Stimulated activated CD8-positive, alpha-beta memory T cell treated with anti-CD3 and anti-CD28 coated beads, Interleukin-15, amount 100 ng/mL, for 48 hours (primary cell): Measurements from ENCODE around the gene TPGS1.

Source experiments
- DNase-seq, 2 donors: peaks; one replicate each; pipeline ENCODE4 v3.0.0-alpha.2; 2020; ENCODE audit warnings: low read depth in 2 of 2

TPGS1 gene

DNA sequence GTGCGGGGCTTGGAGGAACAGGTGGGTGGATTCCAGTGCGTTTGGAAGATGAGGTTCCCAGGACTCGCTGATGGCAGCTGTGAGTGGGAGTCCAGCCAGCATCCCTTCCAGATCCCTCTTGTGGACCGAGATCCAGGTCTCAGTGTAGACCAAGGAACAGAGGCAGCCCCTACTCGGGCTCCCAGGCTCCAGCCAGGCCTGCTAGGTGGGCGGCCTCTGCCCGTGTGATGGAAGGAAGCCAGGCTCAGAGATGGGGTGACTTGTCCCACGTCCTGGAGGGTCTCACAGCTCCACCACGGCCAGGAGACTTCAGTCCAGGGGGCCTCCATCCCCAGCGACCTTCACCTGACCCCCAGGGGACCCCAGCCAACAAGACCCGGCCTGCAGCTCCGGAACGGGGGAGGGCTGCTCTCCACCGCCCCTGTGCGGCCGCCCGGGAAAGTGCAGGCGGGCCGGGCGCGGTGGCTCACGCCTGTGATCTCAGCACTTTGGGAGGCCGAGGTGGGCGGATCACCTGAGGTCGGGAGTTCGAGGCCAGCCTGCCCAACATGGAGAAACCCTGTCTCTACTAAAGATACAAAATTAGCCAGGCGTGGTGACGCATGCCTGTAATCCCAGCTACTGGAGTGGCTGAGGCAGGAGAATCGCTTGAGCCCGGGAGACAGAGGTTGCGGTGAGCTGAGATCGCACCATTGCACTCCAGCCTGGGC lies 11.7 kb upstream of the TPGS1 start:
- DNase-seq = peak; percentile 36 to 50

DNA sequence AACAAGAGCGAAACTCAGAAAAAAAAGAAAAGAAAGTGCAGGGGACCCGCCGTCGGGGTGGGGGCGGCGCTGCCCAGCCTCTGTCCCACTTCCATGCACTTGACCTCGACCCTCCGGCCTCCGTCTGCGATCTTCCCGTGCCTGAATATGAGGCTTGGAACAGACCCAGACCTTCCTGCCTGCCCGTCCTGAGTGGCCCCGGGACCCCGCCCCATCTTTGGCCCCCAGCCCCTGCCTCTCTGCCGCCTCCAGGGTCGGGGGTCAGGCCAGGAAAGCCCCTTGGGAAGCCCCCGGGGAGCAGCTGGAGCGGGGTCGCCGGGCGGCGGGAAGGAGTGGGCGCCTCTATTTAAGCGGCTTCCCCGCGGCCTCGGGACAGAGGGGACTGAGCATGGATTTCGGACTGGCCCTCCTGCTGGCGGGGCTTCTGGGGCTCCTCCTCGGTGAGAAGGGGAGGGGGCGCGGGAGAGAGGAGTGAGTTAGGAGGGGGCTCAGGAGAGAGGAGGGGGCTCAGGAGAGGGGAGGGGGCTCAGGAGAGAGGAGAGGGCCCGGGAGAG lies 11.1 kb upstream of the TPGS1 start, which contains the start of gene MADCAM1:
Gene MADCAM1, plus strand, starts transcription at position 375 of the 554 bp plus-strand sequence. Its CDS starts 14 bp downstream, at position 389.
- no peak for DNase-seq

DNA sequence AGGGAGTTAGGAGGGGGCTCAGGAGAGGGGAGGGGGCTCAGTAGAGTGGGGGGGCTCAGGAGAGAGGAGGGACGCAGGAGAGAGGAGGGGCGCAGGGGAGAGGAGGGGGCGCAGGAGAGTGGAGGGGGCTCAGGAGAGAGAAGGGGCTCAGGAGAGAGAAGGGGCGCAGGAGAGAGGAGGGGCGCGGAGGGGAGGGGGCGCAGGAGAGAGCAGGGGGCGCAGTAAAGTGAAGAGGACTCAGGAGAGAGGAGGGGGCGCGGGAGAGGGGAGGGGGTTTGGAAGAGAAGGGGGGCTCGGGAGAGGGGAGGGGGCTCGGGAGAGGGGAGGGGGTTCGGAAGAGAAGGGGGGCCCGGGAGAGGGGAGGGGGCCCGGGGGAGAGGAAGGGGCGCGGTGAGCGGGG lies 10.3 kb upstream of the TPGS1 start:
- DNase-seq = no peak

DNA sequence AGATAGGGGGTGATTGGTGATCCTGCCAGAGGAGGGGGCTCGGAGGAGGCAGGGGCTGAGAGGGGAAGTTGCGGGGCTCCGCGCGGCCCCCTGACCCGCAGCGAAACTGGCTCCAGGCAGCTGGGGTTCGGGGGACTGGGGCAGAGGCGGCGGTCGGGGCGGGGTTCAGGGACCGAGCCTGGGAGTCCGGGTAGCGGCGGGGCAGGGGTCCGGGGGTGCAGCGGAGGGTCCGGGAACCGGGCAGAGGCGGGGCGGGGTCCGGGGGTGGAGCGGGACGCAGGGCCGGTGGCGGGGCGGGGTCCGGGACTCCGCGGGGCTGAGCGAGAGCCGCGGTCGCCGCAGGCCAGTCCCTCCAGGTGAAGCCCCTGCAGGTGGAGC lies 9.8 kb upstream of the TPGS1 start:
- no peak for DNase-seq

DNA sequence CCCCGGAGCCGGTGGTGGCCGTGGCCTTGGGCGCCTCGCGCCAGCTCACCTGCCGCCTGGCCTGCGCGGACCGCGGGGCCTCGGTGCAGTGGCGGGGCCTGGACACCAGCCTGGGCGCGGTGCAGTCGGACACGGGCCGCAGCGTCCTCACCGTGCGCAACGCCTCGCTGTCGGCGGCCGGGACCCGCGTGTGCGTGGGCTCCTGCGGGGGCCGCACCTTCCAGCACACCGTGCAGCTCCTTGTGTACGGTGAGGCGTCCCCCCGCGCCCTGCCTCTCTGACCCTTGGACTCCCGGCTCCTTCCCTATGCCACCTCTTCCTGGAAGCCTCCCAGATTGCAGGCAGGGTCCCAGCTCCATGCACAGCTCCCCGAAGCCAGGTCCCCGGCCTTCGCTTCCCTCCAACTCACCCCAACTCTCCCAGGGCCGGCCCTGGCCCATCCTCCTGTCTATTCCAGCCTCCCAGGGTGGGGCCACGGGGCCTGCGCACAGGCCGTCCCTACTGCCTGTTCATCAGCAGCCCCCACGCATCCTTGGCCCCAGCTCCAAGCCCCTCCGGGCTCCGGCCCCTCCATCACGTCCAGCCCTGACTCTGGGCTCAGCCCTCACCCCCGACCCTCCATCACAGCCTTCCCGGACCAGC lies 9.3 kb upstream of the TPGS1 start:
- no peak for DNase-seq

DNA sequence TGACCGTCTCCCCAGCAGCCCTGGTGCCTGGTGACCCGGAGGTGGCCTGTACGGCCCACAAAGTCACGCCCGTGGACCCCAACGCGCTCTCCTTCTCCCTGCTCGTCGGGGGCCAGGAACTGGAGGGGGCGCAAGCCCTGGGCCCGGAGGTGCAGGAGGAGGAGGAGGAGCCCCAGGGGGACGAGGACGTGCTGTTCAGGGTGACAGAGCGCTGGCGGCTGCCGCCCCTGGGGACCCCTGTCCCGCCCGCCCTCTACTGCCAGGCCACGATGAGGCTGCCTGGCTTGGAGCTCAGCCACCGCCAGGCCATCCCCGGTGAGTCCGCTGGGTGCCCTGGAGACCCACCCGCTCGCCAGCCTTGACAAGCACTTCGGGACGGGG lies 8.8 kb upstream of the TPGS1 start:
- no peak for DNase-seq

DNA sequence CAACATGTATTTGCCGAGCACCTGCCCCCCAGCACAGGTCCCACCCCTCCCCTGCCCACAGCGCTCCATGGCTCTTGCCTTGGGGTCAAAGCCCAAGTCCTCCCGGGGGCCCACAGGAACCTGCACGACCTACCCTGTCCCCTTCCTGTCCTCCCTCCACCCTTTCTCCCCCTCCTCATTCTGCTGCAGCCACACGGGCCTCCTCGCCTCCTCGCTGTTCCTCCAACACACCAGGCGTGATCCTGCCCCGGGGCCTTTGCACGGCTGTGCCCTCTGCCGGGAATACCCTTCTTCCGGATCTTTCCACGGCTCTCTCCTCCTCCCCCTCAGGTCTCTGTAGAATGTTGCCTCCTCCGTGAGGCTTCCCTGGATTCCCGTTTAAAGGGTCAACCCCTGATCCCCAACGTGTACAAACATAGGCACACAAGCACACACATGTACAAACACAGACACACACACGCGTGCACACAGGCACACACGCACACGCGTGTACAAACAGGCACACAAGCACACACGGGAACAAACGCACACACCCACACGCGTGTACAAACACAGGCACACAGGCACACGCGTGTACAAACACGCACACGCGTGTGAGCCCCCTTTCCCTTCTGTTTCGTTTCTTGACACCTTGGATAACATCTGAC lies 8.2 kb upstream of the TPGS1 start:
- DNase-seq = no peak

DNA sequence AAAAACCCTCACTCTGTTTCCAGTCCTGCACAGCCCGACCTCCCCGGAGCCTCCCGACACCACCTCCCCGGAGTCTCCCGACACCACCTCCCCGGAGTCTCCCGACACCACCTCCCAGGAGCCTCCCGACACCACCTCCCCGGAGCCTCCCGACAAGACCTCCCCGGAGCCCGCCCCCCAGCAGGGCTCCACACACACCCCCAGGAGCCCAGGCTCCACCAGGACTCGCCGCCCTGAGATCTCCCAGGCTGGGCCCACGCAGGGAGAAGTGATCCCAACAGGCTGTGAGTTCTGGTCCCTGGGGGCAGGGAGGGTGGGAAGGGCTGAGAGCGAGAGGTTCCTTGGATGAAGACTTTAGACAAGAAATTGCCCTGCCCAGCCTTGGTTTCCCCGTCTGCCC lies 5.7 kb upstream of the TPGS1 start:
- no peak for DNase-seq

DNA sequence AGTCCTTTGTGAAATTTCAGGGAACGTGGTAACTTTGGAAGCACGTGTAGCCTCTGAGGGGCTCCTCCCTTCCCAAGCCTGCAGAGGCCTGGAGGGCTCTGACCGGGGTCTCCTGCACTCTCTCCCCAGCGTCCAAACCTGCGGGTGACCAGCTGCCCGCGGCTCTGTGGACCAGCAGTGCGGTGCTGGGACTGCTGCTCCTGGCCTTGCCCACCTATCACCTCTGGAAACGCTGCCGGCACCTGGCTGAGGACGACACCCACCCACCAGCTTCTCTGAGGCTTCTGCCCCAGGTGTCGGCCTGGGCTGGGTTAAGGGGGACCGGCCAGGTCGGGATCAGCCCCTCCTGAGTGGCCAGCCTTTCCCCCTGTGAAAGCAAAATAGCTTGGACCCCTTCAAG lies 2.7 kb upstream of the TPGS1 start:
- DNase-seq = no peak

DNA sequence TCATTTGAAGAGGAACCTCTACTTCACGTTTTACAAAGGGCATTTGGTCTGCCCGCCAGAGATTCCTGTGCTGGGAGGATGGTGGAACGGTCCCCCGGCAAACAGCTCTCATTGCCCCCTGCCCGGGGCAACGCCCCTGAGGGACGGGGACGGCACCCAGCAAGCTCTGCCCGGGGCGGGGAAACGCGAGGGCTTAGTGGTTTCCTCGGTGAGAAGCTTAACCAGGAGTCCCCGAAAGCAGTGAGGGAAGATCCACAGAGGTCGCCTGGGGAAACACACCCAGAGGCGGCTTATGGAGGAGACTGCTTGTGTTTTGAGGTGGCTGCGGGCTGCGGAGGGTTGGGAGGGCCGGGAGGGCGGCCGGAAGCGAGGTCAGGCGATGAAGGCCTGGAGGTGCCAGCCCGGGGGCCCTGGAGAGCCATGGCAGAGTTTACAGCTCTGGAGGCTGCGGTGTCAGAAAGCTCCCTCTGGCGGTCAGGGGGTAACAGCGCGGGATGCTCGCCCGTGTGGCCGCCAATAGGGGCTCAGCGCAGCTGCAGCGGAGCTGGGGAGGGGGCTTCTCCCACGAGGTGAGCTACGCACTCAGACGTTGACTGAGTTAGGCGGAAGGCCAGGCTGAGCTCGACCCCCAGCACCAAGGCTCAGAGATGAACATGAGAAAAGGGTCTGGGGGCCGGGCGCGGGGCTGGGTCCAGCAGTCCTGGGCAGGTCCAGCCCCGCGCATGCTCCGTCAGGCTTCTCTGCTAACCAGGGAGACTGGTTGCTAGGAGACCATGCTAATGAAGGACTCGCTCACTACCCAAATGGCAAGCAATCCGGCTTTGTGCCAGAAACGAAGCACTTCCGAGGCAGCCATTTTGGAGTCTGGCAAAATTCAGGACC lies 652 bp upstream of the TPGS1 start:
- DNase-seq = peak; percentile 88 to 90

DNA sequence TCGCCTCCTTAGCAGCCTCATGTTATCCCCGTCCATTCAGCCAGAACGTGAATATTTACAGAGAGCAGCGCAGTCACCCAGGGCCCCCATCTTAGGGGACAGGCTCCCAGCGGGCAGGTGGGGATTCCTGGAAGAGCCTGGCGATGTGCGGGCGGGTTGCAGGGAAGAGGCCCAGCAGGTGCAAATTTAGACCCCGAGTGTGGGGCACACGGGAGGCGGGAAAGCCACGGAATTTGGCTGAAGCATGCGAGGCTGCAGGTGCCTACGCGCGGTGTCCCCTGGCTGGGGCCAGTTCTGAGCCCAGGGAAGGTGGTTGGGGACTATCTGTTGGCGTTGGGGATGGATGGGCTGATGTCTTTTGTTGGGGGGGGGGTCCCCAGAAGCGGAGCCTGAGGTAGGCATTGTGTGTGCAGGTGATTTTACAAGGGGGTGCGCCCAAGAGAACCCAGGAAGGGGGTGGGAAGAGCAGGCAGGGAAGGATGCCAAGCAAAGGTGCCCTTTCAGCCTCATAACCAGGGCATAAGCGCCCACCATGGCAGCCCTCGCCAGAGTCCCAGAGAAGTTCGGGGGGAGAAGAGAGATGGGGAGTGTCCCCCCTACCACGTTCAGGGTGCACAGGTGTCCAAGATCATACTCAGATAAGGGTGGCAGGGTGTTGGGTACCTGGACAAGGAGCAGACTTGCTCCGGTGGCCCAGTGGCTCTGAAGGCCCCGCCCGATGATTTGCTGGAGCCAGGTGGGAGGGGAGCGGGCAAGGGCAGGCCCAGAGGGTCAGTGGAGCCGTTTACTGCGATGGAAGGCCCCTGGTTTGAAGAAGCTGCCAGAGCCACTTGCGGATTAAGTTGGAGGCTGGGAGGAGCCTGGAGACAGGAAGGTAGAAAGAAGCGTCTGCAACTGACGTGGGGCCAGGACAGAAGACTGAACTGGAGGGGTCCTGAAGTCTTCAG lies 1.2 kb downstream of the TPGS1 start:
- DNase-seq = no peak

DNA sequence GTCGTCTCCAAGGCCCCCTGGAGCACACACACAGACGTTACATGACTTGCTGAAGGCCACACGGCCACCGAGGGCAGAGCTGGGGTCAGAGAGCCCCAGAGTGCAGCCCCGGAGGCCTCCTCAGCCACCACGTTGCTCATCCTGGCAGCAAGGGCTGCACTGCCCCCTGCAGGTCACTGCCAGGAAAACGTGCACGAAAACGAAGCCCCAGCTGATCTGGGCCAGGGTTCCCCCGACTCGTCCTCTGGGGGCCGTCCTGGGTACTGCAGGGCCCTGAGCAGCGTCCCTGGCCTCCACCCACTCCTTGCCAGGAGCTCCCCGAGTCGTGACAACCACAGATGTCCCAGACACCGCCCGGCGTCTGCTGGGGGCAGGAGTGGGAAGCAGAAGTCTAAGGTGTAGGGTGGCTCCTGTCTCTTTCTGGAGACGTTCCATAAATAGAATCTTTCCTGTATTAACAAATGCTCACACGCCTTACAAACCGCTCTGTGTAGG lies 3.4 kb downstream of the TPGS1 start:
- peak; percentile 91 to 93 for DNase-seq

DNA sequence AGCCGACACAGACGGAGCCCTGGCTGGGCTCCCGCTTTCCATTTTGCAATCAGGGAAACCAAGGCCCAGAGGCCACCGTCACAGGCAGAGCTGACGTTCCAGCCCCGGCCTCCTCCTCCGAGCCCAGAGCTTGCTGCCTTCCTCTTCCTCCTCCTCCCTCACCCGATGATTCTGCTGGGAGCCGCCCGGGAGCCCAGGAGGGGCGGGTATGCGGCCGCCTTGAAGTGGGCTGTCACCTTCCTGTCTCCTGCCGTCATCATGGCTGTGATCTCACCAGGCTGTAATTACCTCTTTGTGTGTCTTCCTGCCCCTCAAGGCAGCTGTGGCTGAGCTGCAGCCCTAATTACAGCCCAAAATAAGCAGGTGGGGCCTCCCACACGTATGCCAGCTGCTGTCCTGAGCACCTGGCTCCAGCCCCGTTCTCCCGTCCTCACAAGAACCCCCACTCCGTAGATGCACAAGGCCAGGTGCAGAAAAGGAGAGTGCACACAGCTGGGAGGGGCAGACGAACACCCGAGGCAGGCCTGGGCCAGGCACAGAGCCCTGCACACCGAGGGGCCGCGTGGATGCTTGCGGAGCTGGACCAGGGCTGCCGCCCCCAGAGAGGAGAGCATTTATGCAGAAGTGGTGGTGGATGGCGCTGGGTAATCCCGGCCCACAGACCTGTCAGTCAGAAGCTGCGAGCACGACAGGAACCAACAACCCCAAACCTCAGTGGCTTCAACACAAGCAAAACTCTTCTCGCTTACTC lies 4.0 kb downstream of the TPGS1 start:
- DNase-seq = peak; percentile 69 to 75

DNA sequence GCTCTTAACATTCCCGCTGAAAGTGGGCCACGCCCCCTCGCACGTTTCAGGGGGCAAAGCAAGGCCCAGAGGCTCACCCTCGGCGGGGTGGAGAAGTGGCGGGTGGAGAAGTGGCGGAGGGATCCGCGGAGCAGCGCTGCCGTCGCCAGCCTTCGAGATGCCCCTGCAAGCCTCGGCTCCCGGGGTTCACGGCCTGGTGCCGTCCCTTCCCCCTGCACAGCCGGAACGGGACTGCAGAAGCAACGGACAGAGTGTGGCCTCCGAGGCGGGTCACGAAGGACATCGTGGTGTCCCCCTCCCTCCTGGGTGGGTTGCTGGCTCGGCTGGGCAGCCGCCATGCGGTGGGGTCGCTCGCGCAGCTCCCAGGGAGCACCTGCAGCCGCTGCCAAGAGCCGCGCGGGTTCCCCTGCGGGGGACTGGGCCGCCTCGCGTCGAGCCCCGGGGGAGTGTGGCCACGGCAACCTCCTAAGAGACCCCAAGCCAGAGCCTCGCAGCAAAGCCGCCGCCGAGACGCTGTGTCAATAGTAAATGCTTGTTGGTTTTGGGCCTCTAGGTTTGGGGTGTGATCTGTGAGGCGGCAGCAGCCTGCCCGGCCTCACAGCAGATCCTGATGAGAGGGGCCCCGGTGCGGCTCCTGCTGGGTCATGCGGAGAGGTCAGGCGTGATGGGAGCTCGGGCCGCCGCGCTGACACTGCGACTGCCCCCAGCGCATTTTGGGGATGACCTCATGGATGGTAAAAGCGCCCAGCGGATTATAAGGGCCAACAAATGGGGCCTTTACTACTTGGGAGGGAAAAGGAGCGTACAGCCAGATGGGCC lies 5.5 kb downstream of the TPGS1 start:
- no peak for DNase-seq

DNA sequence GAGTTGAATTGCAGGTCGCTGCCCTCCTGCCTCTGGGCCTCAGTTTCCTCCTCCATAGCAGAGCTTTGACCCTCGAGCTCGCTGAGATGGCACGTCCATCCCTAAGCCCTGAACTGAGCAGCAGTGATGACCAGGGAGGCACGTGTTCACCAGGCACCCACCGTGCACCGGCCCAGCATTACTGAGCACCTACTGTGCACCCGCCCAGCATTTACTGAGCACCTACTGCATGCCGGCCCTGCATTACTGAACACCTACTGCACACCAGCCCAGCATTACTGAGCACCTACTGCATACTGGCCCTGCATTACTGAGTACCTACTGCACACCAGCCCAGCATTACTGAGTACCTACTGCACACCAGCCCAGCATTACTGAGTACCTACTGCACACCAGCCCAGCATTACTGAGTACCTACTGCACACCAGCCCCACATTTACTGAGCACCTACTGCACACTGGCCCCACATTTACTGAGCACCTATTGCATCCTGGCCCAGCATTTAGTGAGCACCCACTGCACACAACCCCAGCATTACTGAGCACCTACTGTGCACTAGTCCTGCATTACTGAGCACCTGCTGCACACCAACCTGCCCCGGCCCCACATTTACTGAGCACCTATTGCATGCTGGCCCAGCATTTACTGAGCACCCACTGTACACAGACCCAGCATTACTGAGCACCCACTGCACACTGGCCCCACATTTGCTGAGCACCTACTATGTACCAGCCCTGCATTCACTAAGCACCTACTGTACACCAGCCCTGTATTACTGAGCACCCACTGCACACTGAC lies 6.3 kb downstream of the TPGS1 start:
- no peak for DNase-seq

DNA sequence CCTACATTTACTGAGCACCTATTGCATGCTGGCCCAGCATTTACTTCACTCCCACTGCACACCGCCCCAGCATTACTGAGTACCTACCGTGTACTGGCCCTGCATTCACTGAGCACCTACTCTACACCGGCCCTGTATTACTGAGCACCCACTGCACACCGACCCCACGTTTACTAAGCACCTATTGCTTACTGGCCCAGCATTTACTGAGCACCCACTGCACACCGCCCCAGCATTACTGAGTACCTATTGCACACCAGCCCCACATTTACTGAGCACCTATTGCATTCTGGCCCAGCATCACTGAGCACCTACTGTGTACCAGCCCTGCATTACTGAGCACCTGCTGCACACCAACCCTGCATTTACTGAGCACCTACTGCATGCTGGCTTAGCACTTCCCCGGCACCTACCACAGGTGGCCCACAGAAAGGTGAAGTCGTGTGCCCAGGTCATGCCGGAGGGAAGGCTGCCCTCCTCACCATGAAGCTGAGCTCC lies 6.9 kb downstream of the TPGS1 start:
- DNase-seq = no peak

DNA sequence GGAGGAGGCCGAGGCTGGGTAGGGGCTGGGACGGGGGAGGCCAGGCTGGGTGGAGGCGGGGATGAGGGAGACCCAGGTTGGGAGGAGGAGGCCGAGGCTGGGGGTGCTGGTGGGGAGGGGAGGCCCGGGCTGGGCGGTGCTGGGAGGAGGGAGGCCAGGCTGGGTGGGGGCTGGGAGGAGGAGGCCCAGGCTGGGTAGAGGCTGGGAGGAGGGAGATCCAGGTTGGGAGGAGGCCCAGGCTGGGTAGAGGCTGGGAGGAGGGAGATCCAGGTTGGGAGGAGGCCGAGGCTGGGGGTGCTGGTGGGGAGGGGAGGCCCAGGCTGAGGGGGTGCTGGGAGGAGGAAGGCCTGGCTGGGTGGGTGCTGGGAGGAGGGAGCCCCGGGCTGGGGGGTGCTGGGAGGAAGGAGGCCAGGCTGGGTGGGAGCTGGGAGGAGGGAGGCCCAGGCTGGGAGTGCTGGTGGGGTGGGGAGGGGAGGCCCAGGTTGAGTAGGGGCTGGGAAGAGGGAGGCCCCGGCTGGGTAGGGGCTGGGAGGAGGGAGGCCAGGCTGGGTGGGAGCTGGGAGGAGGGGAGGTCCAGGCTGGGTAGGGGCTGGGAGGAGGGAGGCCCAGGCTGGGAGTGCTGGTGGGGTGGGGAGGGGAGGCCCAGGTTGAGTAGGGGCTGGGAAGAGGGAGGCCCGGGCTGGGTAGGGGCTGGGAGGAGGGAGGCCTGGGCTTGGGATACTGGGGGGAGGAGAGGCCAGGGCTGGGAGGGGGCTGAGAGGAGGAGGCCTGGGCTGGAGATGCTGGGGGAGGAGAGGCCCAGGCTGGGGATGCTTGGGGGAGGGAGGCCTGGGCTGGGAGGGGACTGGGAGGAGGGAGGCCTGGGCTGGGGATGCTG lies 10.7 kb downstream of the TPGS1 start:
- no peak for DNase-seq
